Stimulated activated CD8-positive, alpha-beta memory T cell treated with anti-CD3 and anti-CD28 coated beads, Interleukin-7, amount 100 ng/mL, for 1 hour (primary cell): Measurements from ENCODE around the gene TTC28.
"Not testable (repeated sequence)": the region's sequence is repeated elsewhere in the genome, so short reads cannot be mapped to it uniquely, and the experiment has no call there.

ENCODE experiments used
- DNase-seq, 2 donors: peaks; one replicate each; pipeline ENCODE4 v3.0.0-alpha.2; 2020; ENCODE audit warnings: low read depth in 2 of 2

The TTC28 gene

GRCh38 chr22:28678170-28678569 lies 1.5 kb downstream of the TTC28 start:
- DNase-seq, result not testable (repeated sequence)

DNA sequence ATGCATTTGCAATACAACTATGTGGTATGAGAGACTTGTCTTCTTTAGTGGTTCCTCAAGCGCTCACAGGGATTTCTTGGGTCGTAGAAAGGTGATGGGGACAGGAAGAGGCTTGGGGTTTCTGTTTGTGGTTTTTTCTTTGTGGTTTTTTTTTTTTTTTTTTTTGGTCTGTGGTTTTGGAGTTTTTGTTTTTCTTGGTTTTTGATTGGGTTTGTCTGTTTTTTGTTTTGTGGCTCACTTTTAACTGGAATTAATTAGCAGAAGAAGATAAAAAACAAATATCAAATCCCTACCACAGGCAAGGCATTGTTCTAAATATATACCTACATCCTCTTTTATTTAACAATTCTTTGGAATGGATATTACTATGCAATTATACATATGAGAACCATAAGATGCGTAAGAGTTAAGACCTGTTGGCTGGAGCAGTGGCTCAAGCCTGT lies 5.5 kb downstream of the TTC28 start:
- no peak for DNase-seq

DNA sequence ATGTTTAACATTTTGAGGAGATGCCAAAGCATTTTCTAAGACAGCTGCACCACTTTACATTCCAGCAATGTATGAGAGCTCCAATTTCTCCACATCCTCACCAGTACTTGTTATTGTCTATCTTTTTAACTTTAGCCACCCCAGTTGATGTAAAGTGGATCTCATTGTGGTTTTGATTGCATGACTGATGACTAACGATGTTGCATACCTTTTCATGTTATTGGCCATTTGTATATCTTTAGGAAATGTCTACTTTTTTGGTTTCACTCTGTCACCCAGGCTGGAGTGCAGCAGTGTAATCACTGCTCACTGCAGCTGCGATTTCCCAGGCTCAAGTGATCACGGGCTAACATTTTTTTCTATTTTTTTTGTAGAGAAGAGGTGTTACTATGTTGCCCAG lies 8.9 kb downstream of the TTC28 start:
- no peak for DNase-seq

- DNase-seq, result no peak
Observed at GRCh38 chr22:28670161-28670560, 9.5 kb downstream of the TTC28 start.

- no peak for DNase-seq
Observed at GRCh38 chr22:28669387-28669786, 10.3 kb downstream of the TTC28 start.

DNA sequence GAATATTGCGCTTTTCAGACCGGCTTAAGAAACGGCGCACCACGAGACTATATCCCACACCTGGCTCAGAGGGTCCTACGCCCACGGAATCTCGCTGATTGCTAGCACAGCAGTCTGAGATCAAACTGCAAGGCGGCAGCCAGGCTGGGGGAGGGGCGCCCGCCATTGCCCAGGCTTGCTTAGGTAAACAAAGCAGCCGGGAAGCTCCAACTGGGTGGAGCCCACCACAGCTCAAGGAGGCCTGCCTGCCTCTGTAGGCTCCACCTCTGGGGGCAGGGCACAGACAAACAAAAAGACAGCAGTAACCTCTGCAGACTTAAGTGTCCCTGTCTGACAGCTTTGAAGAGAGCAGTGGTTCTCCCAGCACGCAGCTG lies 16.1 kb downstream of the TTC28 start:
- not testable (repeated sequence) for DNase-seq

DNA sequence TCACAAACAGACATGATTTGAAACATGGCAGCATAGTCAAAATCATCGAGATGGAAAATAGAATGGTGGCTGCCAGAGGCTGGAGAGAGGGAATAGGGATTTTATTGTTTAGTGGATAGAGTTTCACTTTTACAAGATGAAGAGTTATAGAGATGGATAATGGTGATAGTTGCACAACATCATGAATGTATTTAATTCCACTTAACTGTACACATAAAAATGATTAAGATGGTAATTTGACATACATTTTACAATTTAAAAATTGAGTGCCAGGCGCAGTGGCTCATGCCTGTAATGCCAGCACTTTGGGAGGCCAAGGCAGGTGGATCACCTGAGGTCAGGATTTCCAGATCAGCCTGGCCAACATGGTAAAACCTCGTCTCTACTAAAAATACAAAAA lies 21.2 kb downstream of the TTC28 start:
- no peak for DNase-seq

DNA sequence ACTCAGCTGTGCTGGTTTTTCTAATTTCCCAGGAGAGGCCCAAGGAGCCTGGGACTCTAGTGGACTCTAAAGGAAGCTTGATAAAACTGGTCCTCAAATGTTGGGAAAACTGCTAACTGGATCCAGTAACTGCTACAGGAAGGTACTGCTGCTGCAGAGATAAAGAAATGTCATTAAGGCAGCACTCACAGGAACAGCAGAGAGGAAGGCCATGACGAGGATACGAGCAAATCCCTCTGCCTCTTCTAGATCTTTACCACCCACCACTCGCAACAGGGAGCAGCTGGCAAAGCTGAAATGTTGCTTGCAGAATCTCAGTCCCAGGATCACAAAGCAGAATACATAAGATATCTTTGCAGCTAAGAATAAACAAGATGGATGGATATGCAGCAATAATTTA lies 23.5 kb downstream of the TTC28 start:
- DNase-seq, result no peak

DNA sequence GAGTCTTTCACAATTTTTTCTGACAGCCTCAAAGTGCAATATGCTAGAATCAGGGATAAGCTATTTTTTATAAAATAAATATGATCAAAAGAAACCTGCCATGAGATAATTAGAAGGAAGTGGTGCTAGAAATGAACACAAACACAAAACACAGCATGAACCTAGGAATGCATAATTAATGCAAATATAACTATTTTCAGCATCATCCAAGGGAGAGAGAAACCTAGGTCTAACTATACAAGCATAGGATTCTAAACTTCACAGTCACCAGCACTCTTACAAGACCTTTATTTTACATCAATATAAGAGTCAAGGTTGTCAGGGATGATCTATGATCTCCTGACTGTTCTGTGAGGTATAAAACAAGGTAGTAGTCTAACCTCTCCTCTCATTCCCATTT lies 29.2 kb downstream of the TTC28 start:
- DNase-seq, result no peak

- DNase-seq, result no peak
Observed at GRCh38 chr22:28648792-28649191, 30.8 kb downstream of the TTC28 start.

DNA sequence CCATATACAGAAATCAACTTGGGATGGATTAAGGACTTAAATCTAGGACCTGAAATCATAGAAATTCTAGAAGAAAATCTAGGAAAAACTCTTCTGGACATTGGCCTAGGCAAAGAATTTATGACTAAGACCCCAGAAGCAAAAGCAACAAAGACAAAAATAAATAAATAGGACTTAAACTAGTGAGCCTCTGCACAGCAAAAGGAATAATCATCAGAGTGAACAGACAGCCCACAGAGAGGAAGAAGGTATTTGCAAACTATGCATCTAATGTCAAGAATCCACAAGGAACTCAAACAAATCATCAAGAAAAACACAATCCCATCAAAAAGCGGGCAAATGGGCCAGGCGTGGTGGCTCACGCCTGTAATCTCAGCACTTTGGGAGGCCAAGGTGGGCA lies 32.4 kb downstream of the TTC28 start:
- no peak for DNase-seq

DNA sequence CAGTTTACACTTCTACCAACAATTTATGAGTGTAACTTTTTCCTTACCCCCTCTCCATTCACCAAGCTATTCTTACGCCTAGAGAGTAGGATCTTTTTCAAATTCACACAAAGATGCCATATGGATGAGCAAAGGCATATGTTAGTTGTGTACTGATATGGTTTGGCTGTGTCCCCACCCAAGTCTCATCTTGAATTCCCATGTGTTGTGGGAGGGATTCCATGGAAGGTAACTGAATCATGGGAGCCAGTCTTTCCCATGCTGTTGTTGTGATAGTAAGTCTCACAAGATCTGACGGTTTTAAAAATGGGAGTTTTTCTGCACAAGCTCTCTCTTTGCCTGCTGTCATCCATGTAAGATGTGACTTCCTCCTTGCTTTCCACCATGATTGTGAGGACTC lies 40.3 kb downstream of the TTC28 start:
- DNase-seq, result no peak

GRCh38 chr22:28637225-28637624 lies 42.4 kb downstream of the TTC28 start:
- no peak for DNase-seq

GRCh38 chr22:28630177-28630574 lies 49.5 kb downstream of the TTC28 start:
- no peak for DNase-seq

DNA sequence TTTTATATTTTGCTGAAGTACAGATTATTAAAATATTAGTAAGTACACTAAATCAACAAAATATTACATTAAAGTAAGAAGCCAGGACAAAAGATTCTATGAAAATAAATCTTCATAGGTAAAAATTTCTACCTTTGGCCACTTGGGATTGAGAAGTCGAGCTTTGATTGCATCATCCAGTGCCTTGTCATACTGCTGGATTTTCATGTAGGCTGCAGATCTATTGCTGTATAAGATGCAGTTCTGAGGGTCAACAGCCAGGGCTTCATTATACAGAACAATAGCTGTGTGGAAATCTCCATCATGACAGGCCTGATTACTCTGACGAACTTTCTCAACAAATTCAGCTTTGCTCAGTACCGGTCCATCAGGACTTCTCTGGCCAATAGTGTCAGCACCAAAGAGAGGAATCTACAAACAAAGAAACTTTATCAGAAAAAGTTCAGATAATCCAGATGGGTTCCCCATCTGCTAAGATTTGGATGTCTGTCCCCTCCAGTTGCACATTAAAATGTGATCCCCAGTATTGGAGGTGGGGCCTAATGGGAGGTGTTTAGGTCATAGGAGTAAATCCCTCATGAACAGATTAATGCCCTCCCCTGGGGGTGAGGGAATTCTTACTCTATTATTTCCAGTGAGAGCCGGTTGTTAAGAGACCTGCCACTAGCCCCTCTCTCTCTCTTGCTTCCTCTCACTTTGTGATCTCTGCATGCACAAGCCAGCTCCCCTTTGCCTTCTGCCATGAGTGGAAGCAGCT lies 50.0 kb downstream of the TTC28 start:
- DNase-seq, result no peak

DNA sequence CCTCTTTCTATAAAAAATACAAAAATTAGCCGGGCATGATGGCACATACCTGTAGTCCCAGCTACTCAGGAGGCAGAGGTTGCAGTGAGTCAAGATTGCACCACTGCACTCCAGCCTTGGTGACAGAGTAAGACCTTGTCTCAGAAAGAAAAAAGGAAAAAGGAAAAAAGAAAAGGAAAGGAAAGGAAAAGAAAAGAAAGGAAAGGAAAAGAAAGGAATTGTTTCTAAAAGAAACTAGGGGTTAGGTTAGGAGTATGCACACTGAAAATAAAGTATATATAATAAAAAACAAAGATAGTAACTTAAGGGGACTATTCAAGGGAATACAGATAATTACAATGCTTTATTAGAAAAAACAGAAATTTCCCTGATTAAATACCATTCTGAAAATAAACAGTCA lies 50.9 kb downstream of the TTC28 start:
- no peak for DNase-seq

- DNase-seq, result no peak
Observed at GRCh38 chr22:28627791-28628190, 51.8 kb downstream of the TTC28 start.

GRCh38 chr22:28620244-28620922 lies 59.3 kb downstream of the TTC28 start:
- no peak for DNase-seq

GRCh38 chr22:28619236-28619635 lies 60.4 kb downstream of the TTC28 start:
- DNase-seq, result no peak

DNA sequence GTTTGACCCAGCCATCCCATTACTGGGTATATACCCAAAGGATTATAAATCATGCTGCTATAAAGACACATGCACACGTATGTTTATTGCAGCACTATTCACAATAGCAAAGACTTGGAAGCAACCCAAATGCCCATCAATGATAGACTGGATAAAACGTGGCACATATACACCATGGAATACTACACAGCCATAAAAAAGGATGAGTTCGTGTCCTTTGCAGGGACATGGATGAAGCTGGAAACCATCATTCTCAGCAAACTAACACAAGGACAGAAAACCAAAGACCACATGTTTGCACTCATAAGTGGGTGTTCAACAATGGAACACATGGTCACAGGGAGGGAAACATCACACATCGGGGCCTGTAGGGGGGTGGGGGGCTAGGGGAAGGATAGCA lies 64.2 kb downstream of the TTC28 start:
- not testable (repeated sequence) for DNase-seq

- DNase-seq, result no peak
Observed at GRCh38 chr22:28609921-28610320, 69.7 kb downstream of the TTC28 start.

- DNase-seq, result no peak
Observed at GRCh38 chr22:28608546-28608945, 71.1 kb downstream of the TTC28 start.

- DNase-seq, result no peak
Observed at GRCh38 chr22:28607795-28608194, 71.8 kb downstream of the TTC28 start.
